PC-9 (cell line): Measurements from ENCODE around the gene S1PR4.

ENCODE experiments used
- CTCF ChIP-seq: fragments of 200-600 bp; sonication (generic); conservative IDR thresholded peaks from 2 replicates; pipeline ENCODE4 v1.6.1; 2017; ENCODE audit warnings: mixed run types, antibody characterized with exemption, mild to moderate bottlenecking, moderate library complexity
- EZH2 ChIP-seq: fragments of 200-600 bp; sonication (generic); IDR thresholded peaks from 2 replicates; pipeline ENCODE4 v1.8.0; 2017; ENCODE audit warnings: antibody characterized with exemption, low read depth

DNA sequence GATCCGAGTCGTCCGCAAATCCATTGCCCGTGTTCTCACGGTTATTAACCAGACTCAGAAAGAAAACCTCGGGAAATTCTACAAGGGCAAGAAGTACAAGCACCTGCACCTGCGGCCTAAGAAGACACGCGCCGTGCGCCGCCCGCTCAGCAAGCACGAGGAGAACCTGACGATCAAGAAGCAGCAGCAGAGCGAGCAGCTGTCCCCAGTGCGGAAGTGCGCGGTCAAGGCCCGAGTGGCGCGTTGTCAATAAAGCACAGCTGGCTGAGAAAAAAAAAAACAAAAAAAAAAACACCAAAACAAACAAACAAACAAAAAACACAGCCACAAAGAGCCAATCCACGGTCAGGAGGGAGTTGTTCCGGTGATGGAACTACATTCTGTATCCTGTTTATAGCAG lies 47.4 kb upstream of the S1PR4 start:
- no peak for TF ChIP-seq CTCF
- no peak for TF ChIP-seq EZH2
